Transverse colon (tissue), 4 donors: ENCODE measurements around the gene TYROBP. TPM values are rescaled to one million over a fixed set of nuclear protein-coding genes. Genes with fewer than 3 reads are reported as not detected.

Experiments used
- DNase-seq: peaks from one replicate; pipeline ENCODE4 v3.0.0-alpha.2; 2019
- H3K27ac ChIP-seq, 4 donors: fragments of 200-600 bp; sonication (generic); 2 replicates each; pipeline ENCODE4 v1.5.1; 2016 to 2018; ENCODE audit warnings: inconsistent platforms in 4 of 4
- H3K27me3 ChIP-seq: fragments of 200-600 bp; sonication (generic); 2 replicates; pipeline ENCODE4 v1.5.1; 2017; ENCODE audit warnings: inconsistent platforms
- H3K36me3 ChIP-seq, 4 donors: fragments of 200-600 bp; sonication (generic); 2 replicates each; pipeline ENCODE4 v1.5.1; 2017 to 2019; ENCODE audit warnings: inconsistent platforms in 4 of 4
- H3K4me1 ChIP-seq, 4 donors: fragments of 200-600 bp; sonication (generic); 2 replicates each; pipeline ENCODE4 v1.5.1; 2017 to 2020; ENCODE audit warnings: inconsistent platforms in 4 of 4
- H3K4me3 ChIP-seq, 4 donors: fragments of 200-600 bp; sonication (generic); 1 replicate in 1 of 4; 2 replicates in 3 of 4; pipeline versions ENCODE4 v1.5.1 to v1.6.1; 2017 to 2019; ENCODE audit warnings: inconsistent platforms in 4 of 4
- H3K9me3 ChIP-seq, 2 donors: fragments of 200-600 bp; sonication (generic); 2 replicates each; pipeline ENCODE4 v1.5.1; 2017 to 2019; ENCODE audit warnings: inconsistent platforms in 2 of 2
- CTCF ChIP-seq, 5 experiments: fragments of 200-600 bp in 3 of 5; fragments of 450-650 bp in 2 of 5; sonication (generic) in 3 of 5; IDR thresholded peaks; 1 replicate in 2 of 5; 2 replicates in 3 of 5; pipeline ENCODE4 v1.5.1; 2016 to 2017; ENCODE audit warnings: antibody characterized with exemption in 5 of 5, inconsistent platforms in 3 of 5, mild to moderate bottlenecking in 2 of 5, moderate library complexity in 1 of 5
- EP300 ChIP-seq: sonication (generic); formaldehyde crosslinking; IDR thresholded peaks from one replicate; pipeline ENCODE4 v1.6.1; 2017; ENCODE audit warnings: antibody characterized with exemption, low read depth
- POLR2A ChIP-seq: fragments of 450-650 bp; IDR thresholded peaks from one replicate; pipeline ENCODE4 v1.6.1; 2016; ENCODE audit warnings: antibody characterized with exemption, mild to moderate bottlenecking, moderate library complexity
- POLR2AphosphoS5 ChIP-seq, 3 donors: sonication (generic); formaldehyde crosslinking; IDR thresholded peaks; one replicate each; pipeline ENCODE4 v1.6.1; 2016; ENCODE audit warnings: antibody characterized with exemption in 3 of 3
- WGBS, 2 donors: methylation state at CpG; one replicate each; pipeline ENCODE4 v1.1.5; 2018; ENCODE audit warnings: low coverage in 1 of 2; 5-methylcytosine and 5-hydroxymethylcytosine counted together
- in situ Hi-C, 4 donors: fragments of 200-750 bp; cut with MboI; loops; one replicate each; pipeline versions ENCODE4 v1.15.0 to v1.15.1; 2017; ENCODE audit warnings: low sequenced_read_pairs in 3 of 4, low pct_ligation_motif_present in 1 of 4, low pct_unique_long_range_greater_than_20kb in 1 of 4
- intact Hi-C: fragments of 100-400 bp; cut with DNase I; formaldehyde crosslinking; loops from one replicate; pipeline ENCODE4 v1.15.1; 2023; ENCODE audit warnings: low total_unique reads
- total RNA-seq, 4 donors: library from RNA; depleted of rRNA; stranded (reverse); fragments of >200 nt; gene quantifications; one replicate each; pipeline ENCODE4 v1.1.0, GENCODE V29; 2016

The TYROBP gene
- total RNA-seq, 4 donors from 2014 or later = 25.6 to 81.5 (median 52.2) TPM

GRCh38 chr19:35861640-35862160, 46.4 kb downstream of the TYROBP start:
- H3K27me3 ChIP-seq = peaks cover 76% of the 10 kb centered on the region

GRCh38 chr19:35860818-35861639, 47.1 kb downstream of the TYROBP start:
- intact Hi-C loops = no loop called here
- in situ Hi-C loops = no loop called here
- WGBS, 2 donors = 17 to 34% methylated on average over 2 to 20 of the region's 55 CpGs
- peaks cover 83% of the 10 kb centered on the region for H3K27me3 ChIP-seq
- no peak for TF ChIP-seq EP300
- TF ChIP-seq CTCF (IDR thresholded peaks at IDR 0.05) = no peak
- no peak for TF ChIP-seq POLR2AphosphoS5 (IDR thresholded peaks at IDR 0.05)
- no peaks in the 10 kb centered on the region for H3K36me3 ChIP-seq
- no peak overlapping the region for H3K27ac ChIP-seq
- H3K9me3 ChIP-seq = no peaks in the 10 kb centered on the region
- peaks cover 0 to 18% (median 9%) of the 10 kb centered on the region in 4 donors for H3K4me1 ChIP-seq
- no peak for DNase-seq
- H3K4me3 ChIP-seq = no peak overlapping the region

More at GRCh38 chr19:35861640-35862160, 46.4 kb downstream of the TYROBP start:
- DNase-seq = no peak
- Histone ChIP-seq H3K4me3 (no peak overlapping the region), H3K27ac (no peak overlapping the region), H3K4me1 (peaks cover 0 to 11% (median 2%) of the 10 kb centered on the region in 4 donors), H3K9me3 (no peaks in the 10 kb centered on the region), H3K36me3 (no peaks in the 10 kb centered on the region)
- WGBS, 2 donors = 13 to 51% methylated on average over 3 to 19 of the region's 19 CpGs
- intact Hi-C loops = no loop called here
- TF ChIP-seq POLR2AphosphoS5 (IDR thresholded peaks at IDR 0.05) (no peak), POLR2A (no peak), EP300 (no peak), CTCF (IDR thresholded peaks at IDR 0.05) (no peak)
- in situ Hi-C loops = no loop called here

GRCh38 chr19:35860436-35860817, 47.7 kb downstream of the TYROBP start:
- intact Hi-C loops (no loop called here), in situ Hi-C loops (no loop called here)
- no peak overlapping the region for H3K4me3 ChIP-seq
- peaks cover 83% of the 10 kb centered on the region for H3K27me3 ChIP-seq
- H3K4me1 ChIP-seq = peaks cover 0 to 20% (median 10%) of the 10 kb centered on the region in 4 donors
- no peaks in the 10 kb centered on the region for H3K9me3 ChIP-seq
- H3K36me3 ChIP-seq = no peaks in the 10 kb centered on the region
- DNase-seq = no peak
- no peak for TF ChIP-seq CTCF (IDR thresholded peaks at IDR 0.05)
- TF ChIP-seq EP300 = no peak
- TF ChIP-seq POLR2A = no peak
- no peak for TF ChIP-seq POLR2AphosphoS5 (IDR thresholded peaks at IDR 0.05)
- 29% methylated on average over 21 of the region's 24 CpGs; no CpG with 5 or more reads in 1 of the 2 donors for WGBS, 2 donors
- H3K27ac ChIP-seq = no peak overlapping the region

- Histone ChIP-seq H3K4me3 (no peak overlapping the region), H3K27ac (no peak overlapping the region), H3K9me3 (no peaks in the 10 kb centered on the region), H3K36me3 (no peaks in the 10 kb centered on the region), H3K4me1 (peaks cover 0 to 20% (median 10%) of the 10 kb centered on the region in 4 donors), H3K27me3 (peaks cover 90% of the 10 kb centered on the region)
- in situ Hi-C loops (no loop called here), intact Hi-C loops (no loop called here)
- WGBS, 2 donors = 56% methylated on average over 4 of the region's 4 CpGs; no CpG with 5 or more reads in 1 of the 2 donors
- TF ChIP-seq POLR2A (no peak), CTCF (IDR thresholded peaks at IDR 0.05) (no peak), EP300 (no peak), POLR2AphosphoS5 (IDR thresholded peaks at IDR 0.05) (no peak)
- no peak for DNase-seq
Observed at GRCh38 chr19:35859414-35859813, 48.7 kb downstream of the TYROBP start.
